GM18508 (cell line): ENCODE measurements around the gene MAP3K7.

Experiments used
- ATAC-seq: cut with Tn5 transposase; IDR thresholded peaks from one replicate; pipeline ENCODE4 v1.9.1; 2021; ENCODE audit warnings: moderate number of reproducible peaks; ENCODE audit not compliant: insufficient read depth, unreplicated experiment

The MAP3K7 gene

GRCh38 chr6:90534337-90535025 lies 52.4 kb downstream of the MAP3K7 start:
- ATAC-seq, result no peak

DNA sequence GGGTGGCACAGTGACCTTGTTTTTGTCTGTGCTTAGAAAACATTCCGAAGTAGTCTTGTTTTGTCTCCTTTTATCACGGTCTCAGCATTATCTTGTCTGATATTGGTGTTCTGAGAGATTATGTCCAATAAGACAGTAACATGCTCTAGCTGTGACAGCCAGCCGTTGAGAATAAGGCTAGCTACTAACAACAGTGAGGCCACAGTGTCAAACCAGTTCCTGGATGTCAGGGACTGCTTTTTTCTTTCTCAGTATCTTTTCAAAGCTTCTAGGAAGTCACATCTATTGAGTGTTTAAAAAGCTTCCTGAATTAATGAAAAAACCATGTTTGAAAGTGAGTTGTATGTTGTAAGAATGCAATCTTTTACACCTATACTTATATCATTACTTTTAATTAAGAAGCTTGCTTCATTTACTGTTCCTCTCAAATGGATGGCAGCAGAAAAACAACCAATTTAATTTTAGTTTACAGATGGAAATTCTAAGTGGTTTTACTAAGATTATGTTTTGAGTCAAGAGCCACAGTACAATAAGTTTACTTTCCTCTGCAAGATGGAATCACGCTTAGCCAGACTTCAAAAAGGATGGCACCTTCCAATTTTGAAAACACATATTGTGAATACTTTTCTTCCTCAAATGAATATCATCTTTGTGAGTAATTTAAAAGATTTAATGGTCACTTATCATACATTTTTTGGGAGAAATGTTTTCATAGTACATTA lies 53.1 kb downstream of the MAP3K7 start:
- no peak for ATAC-seq

- ATAC-seq, result no peak
Observed at GRCh38 chr6:90530882-90531281, 56.0 kb downstream of the MAP3K7 start.

- no peak for ATAC-seq
Observed at GRCh38 chr6:90525421-90525820, 61.5 kb downstream of the MAP3K7 start.

- no peak for ATAC-seq
Observed at GRCh38 chr6:90523779-90524310, 63.0 kb downstream of the MAP3K7 start.

- ATAC-seq, result no peak
Observed at GRCh38 chr6:90521955-90522354, 64.9 kb downstream of the MAP3K7 start.

GRCh38 chr6:90516074-90516660 lies 70.7 kb downstream of the MAP3K7 start:
- ATAC-seq, result no peak

DNA sequence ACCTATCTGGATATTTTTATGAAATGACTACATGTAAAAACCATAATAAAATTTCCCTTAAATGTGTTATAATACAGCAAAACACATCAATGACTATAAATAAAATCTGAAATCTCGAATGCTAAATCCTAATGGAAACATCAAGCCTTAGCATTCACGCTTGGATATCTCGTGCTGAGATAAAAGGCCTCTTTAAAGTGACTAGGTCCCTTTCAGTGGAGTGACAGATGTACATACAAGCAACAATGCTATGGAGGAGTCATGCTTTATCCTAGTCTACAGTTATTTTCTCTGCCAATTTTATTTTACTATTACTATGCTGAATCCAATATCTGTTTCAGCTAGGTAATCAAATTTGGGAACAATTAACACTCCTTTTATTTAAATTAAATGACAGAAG lies 72.4 kb downstream of the MAP3K7 start:
- no peak for ATAC-seq

DNA sequence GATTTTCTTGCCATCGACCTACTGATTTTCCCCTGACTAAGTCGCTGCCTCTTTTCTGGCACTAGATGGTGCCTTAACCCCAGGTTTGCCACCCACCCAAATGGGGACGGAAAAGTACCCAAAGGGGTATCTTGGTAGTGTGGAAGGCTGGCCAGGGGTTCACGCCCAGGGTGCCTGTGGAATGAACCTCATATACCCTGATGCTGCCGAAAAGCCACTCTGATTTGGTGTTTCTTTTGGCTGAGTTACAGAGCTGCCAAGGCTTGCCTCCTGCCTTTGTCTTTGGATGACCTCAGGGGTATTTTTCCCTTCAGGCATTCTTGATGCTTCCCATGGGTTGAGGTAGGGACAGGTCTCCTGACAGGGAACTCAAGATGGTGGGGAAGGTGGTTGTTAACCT lies 78.1 kb downstream of the MAP3K7 start:
- no peak for ATAC-seq

- ATAC-seq, result peak; percentile 81
Observed at GRCh38 chr6:90502866-90503407, 83.9 kb downstream of the MAP3K7 start.

GRCh38 chr6:90502381-90502780 lies 84.5 kb downstream of the MAP3K7 start:
- no peak for ATAC-seq

DNA sequence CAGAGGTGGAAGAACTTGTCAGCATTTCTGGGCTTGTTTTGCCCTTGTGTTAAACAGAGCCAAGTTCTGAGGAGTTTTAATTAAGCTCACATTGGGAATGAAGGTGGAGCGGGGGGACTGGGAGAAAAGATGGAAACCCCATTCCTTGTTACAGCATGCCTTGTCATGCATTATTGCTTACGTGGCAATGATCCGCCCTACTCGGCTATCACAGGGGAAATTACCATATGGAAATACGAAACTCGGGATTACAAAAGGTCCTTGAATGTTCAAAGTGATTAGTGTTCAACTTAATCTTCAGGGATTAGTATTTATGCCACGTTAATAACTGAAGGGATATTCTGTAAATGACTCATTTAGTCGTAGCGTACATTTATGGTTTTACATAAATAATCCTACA lies 86.4 kb downstream of the MAP3K7 start:
- no peak for ATAC-seq

DNA sequence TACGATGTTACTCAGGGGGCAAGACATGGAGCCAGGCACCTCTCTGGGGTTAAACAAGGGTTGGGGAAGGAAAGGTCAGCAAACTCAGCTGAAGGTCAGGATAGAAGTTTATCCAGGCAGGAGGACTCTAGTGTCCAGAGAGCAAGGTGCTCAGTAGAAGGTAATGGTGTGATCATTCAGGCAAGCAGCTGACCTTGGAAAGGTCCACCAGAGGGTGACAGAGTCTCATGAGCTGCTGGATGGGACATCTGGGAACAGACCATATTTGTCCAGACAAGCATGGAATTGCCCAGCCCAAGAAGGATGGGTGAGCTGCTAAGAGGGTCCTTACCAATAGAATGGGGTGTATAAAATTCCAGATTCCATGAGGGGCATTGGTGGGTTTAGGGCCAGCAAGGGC lies 89.5 kb downstream of the MAP3K7 start:
- no peak for ATAC-seq

DNA sequence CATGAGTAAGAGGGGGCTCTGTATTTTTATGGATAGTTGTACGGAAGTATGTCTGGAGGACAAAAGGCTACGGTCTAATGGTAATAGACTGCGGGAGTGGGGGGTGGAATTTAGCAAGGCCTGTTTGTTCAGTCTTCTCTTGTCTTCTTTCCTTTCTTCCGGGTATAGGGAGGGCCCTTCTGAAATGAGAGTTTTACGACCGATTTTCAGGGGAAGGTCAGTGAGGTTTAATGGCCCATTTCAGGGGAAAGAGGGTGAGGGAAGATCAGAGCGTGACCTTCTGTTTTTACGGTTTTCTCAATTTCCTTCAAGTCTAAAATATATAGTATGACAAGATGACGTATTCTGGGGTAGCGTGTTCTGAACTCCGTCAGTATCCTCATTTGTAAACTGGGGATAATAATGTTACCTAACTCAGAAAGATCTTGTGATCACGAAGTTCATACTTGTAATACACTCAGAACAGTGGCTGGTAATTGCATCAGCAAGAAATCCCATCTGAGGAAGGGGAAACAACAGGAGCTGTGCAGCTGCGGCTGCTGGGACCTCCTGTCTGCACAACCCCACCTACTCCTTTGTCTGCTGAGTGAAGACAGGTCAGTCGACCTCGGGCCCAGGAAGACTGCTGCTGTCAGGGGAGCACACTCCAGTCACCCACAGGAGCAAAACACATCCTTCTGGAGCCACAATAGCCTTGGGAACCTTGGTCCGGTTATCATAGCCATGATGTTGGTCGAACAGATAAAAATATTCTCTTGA lies 90.4 kb downstream of the MAP3K7 start:
- ATAC-seq, result no peak

DNA sequence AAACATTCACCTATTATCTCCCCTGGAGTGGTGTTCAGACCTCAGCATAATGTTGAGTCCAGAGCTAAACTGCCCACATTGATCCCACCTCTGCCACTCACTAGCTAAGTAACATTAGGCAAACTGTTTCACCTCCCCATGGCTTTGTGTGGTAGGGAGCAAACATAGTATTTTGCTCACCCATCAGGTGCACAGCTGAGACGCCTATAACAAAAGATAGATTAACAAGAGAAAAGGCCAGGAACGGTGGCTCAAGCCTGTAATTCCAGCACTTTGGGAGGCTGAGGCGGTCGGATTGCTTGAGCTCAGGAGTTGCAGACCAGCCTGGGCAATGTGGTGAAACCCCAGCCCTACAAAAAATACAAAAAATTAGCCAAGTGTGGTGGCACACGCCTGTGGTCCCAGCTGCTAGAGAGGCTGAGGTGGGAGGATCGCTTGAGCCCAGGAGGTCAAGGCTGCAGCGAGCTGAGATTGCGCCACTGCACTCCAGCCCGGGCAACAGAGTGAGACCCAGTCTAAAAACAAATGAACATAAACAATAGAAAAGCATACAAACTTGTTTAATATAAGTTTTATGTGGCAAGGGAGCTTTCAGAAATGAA lies 91.6 kb downstream of the MAP3K7 start:
- no peak for ATAC-seq

DNA sequence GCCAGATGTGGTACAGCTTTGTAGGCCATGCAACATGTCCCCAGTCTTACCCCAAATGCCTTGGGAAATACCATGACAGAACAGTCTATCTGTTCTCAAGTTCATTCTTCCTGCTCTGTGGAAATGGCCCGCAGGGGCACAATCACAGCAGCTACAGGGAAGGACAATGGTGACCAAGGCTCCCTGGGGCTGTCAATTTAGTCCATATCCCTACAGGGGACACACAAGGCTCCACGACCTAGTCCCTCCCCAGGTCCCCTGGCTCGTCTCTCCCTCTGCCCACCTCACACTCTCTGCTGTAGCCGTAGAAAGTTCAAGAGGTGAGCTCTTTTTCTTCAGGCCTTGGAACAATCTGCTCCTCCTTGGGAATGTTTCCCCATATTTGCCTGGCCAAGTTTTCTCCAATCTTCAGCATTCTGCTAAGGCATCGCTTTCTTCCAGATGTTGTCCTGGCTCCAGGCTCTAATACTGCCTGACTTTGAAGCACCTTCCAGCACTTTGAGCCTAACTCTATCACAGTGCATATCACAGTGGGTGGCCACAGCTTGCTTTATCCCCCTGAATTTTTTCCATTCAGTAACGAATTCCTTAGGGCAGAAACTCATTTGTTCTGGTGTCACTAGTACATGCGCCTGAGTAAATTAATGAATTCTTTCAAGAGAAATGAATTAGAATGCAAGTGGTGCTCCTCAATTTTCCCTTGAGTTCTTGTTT lies 92.6 kb downstream of the MAP3K7 start:
- ATAC-seq, result no peak

DNA sequence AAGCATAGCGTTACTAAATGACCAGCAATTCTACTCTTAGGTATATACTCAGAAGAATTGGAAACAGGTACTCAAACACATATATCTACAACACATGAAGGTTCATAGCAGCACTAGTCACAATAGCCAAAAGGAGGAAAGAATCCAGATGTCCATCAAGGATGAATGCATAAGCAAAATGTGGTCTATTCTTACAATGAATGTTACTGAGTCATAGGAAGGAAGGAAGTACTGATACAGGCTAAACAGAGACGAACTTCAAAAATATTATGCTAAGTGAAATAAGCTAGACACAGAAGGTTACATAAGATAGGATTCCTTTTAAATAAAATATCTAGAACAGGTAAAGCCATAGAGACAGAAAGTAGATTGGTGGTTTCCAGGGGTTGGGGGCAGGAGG lies 93.5 kb downstream of the MAP3K7 start:
- no peak for ATAC-seq

- no peak for ATAC-seq
Observed at GRCh38 chr6:90492798-90493197, 94.1 kb downstream of the MAP3K7 start.

GRCh38 chr6:90492369-90492768 lies 94.5 kb downstream of the MAP3K7 start:
- ATAC-seq, result no peak
